GF-D8 (cell line): ENCODE data around the gene ERCC3.
"Not testable (repeated sequence)": the region's sequence is repeated elsewhere in the genome, so short reads cannot be mapped to it uniquely, and the experiment has no call there.

ENCODE experiments used
- DNase-seq: peaks from one replicate; lab custom pipeline; 2025; lab: John Stamatoyannopoulos, UW

The ERCC3 gene

DNA sequence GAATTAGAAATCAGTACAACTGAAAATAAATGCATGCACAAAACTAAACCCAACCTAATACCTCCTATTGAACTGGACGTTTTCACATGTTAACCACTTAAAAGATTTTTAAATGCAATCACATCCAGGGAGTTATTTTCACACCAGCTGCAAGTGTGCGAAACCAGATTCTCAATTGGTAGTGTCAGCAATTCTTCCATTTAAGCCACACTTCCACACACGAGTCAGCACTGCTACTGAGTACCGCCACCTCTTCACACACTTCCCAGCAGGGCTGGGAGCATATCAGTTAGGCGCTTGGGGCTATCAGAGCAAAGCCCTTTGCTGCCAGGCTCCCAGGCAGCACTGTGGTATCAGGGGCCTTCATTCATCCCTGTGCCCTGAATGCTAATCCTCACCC, 14.2 kb downstream of the ERCC3 start:
- DNase-seq, result no peak

GRCh38 chr2:127278959-127279358, 15.0 kb downstream of the ERCC3 start:
- no peak for DNase-seq

GRCh38 chr2:127277028-127277427, 16.9 kb downstream of the ERCC3 start:
- DNase-seq, result no peak

DNA sequence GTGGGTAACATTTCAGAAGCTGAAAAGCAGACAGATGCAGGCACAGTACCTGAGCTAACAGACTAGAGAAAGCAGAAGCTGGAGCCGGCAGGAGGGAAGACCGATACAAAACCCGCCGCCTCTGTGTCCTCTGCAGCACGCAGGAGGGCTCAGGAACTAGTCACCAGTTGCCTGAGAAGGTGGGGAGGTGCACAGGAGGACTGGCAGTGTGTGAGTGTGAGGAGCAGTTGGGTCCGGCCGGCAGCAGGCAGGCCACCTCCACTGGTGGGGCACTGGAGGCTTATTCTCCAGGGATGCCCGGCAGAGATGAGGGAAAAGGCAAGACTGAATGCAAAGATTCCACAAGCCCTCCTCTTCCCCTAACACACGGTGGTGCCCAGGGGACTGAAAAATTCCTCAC, 18.2 kb downstream of the ERCC3 start:
- no peak for DNase-seq

GRCh38 chr2:127275356-127275755, 18.6 kb downstream of the ERCC3 start:
- DNase-seq, result no peak

DNA sequence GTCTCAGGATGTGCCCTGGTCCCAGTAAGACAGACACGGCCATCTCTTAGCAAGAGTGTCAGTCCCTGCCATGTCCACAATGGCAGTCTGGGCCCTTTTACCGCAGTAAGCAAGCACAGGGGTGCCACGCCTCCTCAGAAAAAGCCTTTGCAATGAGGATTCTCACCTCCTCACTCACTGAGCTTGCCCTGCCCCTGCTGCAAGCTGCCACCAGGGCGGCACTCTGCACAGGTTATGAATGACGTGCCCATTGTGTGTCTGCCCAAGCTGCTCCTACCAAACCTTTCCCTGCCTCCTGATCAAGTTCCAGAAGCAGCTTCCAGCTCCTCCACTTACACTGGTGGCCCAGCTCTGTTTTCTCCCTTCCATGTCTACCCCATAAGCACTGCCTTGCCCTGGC, 23.3 kb downstream of the ERCC3 start:
- DNase-seq, result no peak

DNA sequence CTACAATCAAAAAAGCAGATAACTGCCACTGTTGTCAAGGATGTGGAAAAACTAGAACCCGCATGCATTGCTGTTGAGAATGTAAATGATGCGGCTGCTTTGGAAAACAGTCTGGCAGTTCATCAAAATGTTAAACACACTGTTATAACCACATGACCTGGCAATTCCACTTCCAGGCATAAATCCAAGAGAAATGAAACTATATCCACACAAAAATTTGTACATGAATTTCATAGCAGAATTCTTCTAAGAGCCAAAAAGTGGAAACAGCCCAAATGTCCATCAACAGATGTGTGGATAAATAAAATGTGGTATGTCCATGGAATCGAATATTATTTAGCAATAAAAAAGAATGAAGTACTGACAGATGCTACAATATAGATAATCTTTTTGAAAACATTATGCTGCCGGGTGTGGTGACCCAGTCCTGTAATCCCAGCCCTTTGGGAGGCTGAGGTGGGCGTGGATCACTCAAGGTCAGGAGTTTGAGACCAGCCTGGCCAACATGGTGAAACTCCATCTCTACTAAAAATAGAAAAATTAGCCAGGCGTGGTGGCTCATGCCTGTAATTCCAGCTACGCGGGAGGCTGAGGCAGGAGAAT, 32.0 kb downstream of the ERCC3 start:
- no peak for DNase-seq

DNA sequence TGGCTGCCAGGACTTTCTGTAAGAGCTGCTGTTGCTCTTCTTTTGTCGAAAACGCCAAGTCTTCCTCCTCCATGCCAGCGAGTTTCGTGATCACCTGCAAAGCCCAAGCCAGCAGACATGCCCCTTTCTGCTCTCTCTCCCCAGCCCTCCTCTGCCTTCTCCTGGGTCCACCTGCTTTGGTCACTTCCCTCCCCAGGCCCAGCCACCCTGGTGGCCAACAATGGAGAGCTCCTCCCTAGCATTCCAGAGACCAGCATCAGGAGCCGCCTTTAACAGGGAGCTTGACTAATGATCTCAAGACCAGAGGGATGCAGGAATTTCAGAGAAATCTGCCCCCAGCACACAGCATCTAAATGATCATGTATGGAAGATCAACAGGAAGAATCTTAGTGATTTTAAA, 34.6 kb downstream of the ERCC3 start:
- no peak for DNase-seq

GRCh38 chr2:127256866-127257265, 37.1 kb downstream of the ERCC3 start:
- no peak for DNase-seq

DNA sequence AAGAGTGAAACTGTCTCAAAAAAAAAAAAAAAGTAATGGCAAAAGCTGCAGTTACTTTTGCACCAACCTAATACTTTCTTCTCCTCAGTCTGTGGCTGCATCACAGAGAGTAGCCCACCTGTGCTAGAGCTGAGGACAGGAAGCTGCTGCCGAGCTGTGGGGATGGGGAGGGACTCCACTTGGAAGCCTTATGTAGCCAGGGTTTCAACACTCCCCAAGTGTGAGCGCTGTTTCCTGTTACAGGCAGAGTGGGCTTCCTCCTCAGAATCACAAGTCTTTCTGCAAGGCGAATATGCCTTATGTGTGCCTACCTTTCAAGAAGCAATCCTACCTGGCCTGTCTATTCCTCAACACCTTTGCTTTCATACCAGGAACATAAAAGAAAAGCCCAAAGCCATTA, 37.6 kb downstream of the ERCC3 start:
- DNase-seq, result no peak

GRCh38 chr2:127255721-127256120, 38.2 kb downstream of the ERCC3 start:
- no peak for DNase-seq

DNA sequence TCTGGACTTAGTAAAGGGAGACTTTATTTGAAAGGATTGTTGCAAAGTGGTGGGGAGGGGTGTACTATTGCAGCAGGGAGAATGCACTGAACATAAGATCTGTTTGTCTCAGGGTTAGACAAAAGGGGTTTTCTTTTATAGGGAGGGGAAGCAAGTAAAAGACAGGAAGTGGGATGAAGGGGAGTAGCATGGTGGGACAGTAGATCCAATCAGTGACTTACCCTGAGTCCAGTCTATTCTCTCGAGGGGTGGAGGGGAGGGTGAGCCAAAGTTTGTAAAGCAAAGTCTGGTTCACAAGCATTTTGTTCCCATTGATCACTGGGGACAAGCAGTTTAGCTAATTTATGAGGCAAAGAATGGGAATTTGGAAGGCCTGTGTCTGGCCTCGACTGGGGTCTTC, 38.8 kb downstream of the ERCC3 start:
- no peak for DNase-seq

- no peak for DNase-seq
Observed at GRCh38 chr2:127254386-127254981, 39.5 kb downstream of the ERCC3 start.

GRCh38 chr2:127241184-127241583, 52.8 kb downstream of the ERCC3 start:
- not testable (repeated sequence) for DNase-seq

DNA sequence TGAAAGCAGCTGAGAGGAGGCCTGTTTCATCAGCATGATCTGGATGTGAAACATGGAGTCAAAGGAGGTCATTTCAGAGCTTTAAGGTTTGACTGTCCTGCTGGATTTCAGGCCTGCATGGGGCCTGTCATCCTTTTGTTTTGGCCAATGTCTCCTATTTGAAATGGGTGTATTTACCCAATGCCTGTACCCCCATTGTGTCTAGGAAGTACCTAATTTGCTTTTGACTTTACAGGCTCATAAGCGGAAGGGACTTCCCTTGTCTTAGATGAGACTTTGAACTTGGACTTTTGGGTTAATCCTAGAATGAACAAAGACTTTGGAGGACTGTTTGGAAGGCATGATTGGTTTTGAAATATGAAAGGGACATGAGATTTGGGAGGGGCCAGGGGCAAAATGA, 54.5 kb downstream of the ERCC3 start:
- no peak for DNase-seq

DNA sequence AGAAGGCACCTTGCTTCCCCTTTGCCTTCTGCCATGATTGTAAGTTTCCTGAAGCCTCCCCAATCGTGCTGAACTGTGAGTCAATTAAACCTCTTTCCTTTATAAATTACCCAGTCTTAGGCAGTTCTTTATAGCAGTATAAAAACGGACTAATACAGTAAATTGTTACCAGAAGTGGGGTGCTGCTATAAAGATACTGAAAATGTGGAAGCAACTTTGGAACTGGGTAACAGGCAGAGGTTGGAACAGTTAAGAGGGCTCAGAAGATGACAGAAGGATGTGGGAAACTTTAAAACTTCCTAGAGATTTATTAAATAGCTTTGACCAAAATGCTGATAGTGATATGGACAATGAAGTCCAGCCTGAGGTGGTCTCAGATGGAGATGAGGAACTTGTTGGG, 56.2 kb downstream of the ERCC3 start:
- DNase-seq, result not testable (repeated sequence)

- no peak for DNase-seq
Observed at GRCh38 chr2:127235082-127235702, 58.8 kb downstream of the ERCC3 start.

DNA sequence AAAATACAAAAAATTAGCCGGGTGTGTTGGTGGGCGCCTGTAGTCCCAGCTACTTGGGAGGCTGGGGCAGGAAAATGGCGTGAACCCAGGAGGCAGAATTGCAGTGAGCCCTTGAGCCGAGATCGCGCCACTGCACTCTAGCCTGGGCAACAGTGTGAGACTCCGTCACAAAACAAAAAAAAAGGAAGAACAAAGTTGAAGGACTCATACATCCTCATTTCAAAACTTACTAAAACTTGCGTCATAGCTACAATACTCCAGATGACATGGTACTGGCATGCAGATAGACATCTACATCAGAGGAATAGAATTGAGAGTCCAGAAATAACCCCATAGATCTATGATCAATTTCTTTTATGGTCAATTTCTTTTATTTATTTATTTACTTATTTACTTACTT, 60.2 kb downstream of the ERCC3 start:
- no peak for DNase-seq

DNA sequence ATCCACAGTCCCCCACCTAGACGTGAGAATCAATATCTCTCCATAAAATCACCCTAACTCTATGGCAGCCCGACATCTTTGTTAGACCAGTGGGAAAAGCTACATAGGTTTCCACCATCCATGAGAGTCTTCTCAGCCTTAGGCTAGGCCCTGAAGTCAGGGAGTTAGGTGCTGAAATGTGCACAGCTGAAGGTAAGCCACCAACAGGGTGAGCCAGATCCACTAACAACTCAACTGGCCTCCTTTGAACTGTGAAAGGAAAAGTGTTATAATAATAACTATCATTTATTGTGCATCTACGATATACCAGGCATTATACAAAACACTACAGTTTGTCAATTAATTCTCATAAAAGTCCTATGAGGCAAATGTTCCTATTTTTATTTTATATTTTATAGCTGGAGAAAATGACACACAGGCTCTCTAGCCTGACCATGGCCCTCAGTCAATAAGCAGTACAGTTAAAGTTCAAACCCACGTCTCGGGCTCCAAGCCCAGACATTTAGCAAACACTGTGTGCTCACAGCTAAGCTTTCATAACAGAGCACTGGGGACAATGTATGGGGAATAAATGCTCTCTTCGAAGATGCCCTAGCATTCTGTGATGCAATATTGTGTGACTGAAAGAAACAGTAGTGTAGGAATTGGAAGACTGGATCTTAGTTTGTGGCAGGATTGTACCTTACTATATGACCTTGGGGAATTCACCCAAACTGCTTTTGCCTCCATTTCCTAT, 62.6 kb downstream of the ERCC3 start:
- DNase-seq, result no peak

DNA sequence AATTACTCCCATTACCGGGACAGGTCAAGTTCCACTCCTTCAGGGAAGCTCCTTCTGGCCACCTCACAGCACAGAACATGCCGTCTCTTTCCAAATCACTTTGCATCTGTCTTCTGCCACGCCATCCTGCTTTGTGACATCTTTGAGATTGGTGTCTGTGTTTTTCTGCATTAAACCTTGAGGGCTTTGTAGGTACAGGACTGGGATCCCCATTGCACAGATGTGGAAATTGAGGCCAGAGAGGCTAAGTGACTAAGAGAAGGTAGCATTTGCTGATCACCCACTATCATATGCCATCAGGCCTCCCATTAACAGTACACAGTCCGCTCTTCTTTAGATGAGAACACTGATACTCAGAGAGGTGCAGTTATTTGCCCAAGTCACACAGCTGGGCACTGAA, 64.4 kb downstream of the ERCC3 start:
- DNase-seq, result no peak

- DNase-seq, result no peak
Observed at GRCh38 chr2:127228102-127228501, 65.8 kb downstream of the ERCC3 start.

DNA sequence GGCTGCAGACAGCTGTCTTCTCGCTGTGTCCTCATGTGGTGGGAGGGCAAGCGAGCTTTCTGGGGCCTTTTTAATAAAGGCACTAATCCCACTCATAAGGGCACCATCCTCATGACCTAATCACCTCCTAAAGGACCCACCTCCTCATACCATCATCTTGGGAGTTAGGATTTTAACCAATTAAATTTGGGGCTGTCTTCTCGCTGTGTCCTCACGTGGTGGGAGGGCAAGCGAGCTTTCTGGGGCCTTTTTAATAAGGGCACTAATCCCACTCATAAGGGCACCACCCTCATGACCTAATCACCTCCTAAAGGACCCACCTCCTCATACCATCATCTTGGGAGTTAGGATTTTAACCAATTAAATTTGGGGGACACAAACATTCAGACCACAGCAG, 66.7 kb downstream of the ERCC3 start:
- not testable (repeated sequence) for DNase-seq
